T follicular helper cell (primary cell): Measurements from ENCODE around the gene TMEM52.

Source experiments
- DNase-seq: peaks from one replicate; pipeline ENCODE4 v3.0.0-alpha.2; 2020; ENCODE audit warnings: low read depth

The TMEM52 gene

DNA sequence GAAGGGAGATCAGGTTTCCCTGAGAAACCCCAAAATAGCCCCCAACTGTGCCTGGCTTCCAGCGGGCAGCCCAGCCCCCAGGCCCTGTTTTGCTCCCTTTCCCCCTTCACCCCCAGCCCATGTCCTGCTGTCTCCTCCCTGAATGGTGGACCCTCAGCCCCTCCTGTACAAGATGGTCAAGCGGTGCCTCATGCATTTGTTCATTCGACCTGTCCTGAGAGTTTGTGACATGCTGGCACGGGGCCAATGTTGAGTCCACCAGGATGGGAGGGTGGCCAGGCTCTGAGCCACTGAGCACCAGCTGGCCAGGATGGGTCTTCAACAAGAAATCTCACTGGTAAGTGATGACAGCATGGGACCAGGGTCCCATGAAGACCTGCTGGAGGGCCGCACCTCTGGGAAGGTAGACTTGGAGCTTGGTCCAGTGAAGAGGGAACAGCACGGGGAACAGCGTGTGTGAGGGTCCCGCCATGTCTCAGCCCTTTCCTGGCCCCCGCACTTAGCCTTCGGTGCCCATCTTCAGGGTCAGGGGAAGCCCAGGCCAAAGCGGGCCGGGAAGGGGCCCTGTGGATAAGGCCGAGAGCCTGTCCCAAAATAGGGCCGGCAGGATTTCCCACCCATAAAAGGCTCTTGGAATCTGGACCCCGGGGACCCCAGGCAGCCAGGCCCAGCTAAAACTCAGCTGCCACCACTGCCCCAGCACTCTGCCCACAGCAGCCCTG is 3.9 kb downstream of the TMEM52 start, which contains the start of gene CALML6:
TSS of gene CALML6 (plus strand) at position 290 of the 722 bp plus-strand sequence. CDS start at position 311, 21 bp downstream.
- no peak for DNase-seq

GRCh38 chr1:1914101-1914970 is 4.7 kb downstream of the TMEM52 start:
- DNase-seq: no peak

DNA sequence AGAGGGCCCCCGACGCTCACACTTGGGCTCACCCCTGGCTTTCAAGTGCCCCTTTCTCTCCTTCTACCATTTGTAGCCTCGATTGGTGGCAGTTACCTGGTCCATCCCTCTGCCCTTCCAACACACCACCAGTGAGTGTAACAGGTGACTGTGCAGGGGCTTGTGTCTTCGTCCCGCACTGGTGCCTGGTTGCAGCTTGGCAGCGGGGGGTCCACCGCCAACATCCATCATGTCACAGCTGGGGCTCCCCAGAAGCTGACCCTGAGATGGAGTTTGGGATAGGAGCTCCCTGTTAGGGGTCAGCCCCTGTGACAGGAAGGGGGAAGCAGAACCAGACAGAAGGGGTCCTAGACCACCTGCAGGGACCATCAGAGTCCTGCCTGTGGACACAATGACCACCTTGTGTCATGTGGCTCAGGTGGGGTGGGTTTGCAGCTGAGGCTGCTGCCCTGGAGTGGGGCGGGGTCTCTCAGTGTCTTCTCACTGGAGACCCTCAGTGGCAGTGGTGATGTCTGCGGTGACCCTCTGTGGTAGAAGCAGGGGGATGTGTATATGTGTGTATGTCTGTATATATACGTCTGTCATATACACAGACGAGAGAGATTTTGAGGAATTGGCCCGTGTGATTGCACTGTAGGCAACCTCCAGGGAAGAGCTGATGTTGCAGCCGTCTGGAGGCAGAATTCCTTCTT is 7.6 kb downstream of the TMEM52 start:
- DNase-seq: no peak

DNA sequence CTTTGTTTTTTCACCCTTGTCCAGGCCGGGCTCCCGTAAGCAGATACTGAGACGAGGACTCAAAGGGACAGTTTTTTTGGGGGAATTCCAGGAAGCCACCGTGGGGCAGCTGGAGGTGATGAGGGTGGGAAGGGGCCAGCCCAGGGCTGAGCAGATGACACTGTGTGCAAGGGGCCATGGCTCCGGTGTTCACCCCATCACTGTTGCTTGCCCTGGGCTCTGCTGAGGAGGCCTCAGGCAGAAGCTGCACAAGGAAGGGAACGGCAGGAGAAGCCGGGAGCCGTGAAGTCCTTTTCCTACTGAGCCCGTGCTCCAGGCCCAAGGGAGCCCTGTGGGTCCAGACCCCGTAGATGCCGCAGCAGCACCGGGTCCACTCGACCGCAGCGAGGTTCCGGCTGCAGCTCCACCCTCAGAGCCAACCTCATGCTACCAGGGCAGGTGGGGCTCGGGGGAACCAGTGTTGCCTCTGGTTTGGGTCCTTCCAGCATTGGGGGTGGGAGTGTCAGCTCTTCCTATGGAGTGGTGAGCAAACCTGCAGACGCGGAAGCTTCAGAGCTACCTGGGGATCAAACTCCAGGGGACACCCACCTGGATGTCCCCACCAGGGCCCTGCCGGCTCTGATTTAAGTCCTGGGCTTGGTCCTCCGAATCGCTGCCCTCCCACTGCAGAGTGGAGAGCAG is 8.3 kb downstream of the TMEM52 start:
- no peak for DNase-seq

DNA sequence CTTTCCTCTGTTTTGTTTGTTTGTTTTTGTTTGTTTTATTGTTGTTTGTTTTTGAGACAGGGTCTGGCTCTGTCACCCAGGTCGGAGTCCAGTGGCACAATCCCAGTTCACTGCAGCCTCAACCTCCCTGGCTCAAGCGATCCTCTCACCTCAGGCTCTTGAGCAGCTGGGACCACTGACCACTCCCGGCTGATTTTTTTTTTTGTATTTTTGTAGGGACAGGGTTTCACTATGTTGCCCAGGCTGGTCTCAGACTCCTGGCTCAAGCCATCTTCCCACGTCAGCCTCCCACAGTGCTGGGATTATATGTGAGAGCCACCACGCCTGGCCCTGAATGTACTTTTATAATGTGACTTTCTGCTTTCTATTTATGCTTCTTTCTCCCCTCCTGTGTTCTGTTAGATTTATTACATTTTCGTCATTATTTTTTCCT is 9.0 kb downstream of the TMEM52 start:
- no peak for DNase-seq

DNA sequence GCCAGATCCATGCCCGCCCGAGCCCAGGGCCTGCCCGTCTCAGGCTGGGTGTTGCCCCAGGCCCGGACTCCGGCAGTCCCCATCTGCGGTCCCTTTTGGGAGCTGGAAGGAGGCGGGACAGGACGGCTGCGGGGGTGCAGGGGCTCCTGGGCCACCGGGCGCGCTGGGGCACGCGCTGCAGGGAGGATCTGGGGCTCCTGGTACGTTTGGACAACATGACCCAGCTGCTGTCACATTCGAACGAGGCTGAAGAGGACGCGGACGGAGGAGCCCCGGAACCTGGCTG is 10.6 kb downstream of the TMEM52 start:
- DNase-seq: no peak

DNA sequence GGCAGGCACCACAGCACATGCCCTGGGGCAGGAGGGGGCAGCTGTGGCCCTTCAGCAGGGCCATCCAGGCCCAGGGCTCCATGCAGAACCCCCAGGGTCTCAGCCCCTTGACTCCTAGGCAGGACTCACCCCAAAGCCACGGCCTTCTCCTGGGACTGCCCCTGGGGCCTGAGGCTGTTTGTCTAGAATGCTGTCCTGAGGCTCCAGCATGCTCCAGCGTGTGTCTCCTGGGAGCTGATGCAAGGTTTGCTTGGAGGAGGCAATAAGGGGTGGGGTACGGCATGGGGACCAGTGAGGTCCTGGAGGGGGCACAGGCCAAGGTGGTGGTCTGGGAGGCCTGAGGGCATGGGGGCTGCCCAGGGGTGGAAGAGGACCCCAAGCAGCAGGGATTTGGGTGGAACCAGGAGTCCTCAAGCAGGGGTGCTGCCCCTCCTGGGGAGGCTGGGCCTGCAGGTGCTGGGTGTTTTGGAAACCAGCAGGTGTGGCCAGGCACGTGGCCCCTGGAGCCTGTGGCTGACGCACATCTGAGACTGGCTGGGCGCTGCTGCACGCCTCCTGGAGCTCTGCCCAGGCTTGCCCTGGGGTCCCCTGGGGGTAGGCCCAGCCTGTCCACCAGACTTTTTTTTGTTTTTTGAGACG is 11.9 kb downstream of the TMEM52 start:
- DNase-seq: no peak

- peak; percentile 49 for DNase-seq
Measured at GRCh38 chr1:1906185-1907097, 12.6 kb downstream of the TMEM52 start.

GRCh38 chr1:1903224-1903623 is 15.9 kb downstream of the TMEM52 start:
- no peak for DNase-seq

GRCh38 chr1:1901641-1902294 is 17.3 kb downstream of the TMEM52 start:
- DNase-seq: no peak

DNA sequence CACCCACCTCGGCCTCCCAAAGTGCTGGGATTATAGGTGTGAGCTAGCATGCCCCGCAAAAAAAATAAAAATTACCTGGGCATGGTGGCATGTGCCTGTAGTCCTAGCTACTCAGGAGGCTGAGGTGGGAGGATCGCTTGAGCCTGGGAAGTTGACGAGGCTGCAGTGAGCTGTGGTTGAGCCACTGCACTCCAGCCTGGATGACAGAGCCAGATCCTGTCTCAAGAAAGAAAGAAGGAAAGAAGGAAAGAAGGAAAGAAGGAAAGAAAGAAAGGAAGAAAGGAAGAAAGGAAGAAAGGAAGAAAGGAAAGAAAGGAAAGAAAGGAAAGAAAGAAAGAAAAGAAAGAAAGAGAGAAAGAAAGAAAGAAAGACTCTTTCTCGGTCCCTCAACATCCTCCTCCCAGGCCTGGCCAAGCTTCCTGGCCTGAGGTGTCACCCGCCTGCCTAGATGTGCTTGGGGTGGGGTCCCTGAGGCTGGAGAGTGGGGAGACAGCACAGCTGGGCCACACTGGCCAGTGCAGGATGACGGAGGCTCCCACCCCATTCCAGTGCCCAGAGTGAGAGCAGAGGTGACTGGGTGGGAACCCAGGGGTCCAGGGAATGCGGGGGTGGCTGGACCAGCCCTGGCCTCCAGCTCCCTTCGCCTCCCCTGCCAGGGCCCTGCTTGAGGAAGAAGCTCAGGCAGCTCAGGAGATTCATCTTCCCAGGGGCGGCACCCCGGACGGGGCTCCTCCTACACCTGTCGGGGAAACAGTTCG is 18.0 kb downstream of the TMEM52 start:
- DNase-seq: no peak

DNA sequence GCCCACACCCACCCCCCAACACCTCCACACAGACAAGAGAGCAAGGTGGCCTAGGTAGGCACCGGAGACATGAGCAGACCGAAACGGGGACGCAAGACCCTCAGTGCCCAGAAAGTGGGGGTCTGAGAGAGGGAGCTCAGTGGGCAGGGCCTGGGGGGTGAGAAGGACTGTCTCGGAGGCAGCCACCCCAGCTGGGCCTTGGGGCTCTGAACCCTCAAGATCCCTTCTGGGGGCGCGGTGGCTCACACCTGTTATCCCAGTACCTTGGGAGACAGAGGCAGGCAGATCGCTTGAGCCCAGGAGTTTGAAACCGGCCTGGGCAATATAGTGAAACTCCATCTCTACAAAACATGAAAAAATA is 19.1 kb downstream of the TMEM52 start:
- no peak for DNase-seq

DNA sequence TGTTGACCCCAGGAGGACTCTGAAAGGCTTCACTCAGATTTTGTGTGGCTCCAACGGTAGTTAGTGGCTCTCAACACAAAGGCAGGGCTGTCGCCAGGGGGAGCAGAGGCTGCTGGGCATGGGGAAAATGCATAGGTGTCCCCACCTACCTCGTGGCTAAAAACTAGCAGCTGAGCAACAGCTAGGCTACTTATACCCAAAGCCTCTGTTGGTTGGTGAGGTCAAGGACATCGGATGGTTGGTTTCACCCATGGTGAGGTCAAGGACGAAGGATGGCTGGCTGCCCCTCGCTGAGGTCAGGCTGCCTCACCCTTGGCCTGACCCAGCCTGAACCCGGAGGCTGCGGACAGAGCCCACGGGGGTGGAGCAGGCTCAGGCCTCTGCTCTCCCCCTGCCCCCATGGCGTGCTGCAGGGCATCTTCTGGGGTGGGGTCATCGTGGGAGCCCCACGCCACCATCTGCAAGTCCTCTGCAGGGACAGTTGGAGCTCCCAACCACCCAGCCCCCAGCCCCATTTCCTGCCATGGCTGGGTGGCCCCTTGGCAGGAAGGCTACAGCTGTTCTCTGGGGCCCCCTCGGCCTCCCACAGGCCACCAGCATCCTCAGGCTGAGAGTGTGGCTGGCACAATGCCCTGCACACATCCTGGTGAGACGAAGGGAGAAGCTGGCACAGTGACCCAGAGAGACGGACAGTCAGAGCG is 19.7 kb downstream of the TMEM52 start:
- no peak for DNase-seq

- DNase-seq: no peak
Measured at GRCh38 chr1:1898246-1898933, 20.7 kb downstream of the TMEM52 start.

DNA sequence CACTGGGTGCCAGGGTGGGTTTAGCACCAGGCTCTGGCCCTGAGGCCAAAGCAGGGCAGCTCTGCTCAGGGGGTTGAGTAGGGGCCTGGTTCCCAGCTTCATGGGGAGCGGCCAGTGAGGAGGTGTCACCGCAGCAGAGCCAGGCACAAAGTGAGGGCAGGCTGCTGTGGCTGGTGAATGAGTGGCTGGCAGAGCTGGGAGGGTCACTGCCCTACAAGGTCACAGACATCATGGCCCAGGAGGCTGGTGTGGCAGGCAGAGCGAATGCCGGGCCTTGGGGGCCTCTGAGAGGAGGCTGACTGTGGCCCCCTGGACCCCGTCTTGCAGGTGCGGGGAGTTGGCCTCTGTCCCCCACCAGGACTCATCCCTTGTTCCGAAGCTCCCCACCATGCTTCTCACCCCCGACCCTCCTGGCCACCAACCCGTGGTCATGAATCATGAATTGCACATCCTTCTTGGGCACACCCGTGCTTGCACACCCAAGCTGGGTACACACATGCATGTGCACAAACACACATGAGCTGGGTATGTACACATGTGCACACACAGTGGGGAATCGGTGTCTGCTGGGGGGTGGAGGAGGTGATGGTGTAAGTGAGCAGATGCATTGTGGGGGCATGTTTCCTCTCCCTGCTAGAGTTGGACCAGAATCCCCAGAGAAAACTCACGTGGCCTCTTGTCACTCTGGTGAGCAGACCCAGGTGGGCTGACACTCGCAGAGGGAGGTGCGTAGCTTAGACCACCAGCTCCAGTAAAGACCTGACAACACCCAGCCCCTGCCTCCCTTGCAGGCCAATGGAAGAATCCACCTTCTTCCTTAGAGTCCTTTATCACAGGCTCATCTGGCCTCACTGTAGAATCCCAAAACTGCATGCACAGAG is 23.4 kb downstream of the TMEM52 start:
- no peak for DNase-seq

GRCh38 chr1:1895060-1895418 is 24.0 kb downstream of the TMEM52 start:
- no peak for DNase-seq

- DNase-seq: no peak
Measured at GRCh38 chr1:1894354-1895059, 24.6 kb downstream of the TMEM52 start.
